Effector CD8-positive, alpha-beta T cell (primary cell): ENCODE measurements around the gene RFX7.

Experiments
- DNase-seq: peaks from one replicate; lab custom pipeline; 2025; lab: John Stamatoyannopoulos, UW

The RFX7 gene

GRCh38 chr15:56126409-56126808 is 117.3 kb downstream of the RFX7 start:
- DNase-seq = no peak

DNA sequence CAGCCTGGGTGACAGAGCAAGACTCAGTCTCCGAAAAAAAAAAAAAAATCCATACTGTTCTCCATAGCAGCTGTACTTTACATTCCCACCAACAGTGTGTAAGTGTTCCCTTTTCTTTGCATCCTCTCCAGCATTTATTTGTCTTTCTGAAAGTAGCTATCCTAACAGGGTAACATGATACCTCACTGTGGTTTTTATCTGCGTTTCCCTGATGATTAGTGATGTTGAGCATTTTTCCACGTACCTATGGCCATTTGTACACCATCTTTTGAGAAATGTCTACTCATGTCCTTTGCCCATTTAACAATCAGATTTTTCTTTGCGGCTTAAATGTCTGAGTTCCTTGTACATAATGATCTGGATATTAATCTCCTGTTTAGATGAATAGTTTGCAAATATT is 119.3 kb downstream of the RFX7 start:
- no peak for DNase-seq

DNA sequence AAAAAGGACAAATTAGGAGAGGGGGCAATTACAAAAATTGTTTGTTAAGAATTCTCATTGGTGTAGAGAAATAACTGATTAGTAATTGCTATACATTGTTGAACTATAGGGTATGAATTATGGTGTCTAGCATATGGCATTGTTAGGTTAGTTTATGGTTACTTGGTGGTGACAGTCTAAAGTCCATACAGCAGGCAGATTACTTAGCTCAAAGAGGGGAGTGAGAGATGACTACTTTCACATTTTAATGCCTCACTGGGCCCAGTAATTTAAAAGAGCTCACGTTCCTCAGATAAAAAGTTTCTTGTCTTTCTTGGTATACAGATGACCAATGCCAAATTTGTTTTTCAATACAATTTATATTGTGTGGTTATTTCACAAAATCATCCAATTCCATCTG is 137.8 kb downstream of the RFX7 start:
- DNase-seq = no peak

DNA sequence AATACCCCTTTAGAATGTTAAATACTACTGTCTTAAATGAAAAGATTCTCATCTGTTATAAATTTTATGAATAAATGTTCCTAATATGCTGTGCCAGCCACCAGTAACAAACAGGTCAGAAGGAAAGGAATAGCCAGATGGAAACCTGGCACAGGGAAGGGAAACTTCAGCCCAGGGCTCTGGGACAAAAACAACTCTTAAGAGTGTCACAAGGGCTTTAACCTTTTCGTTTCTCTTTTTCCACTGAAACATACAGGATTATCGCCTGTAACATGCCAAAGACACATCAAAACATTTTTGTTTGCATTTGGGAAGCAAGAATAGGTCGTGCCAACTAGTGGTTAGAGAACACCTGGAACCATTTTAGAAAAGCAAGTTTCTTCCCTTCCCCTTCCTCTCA is 141.2 kb downstream of the RFX7 start:
- DNase-seq = no peak

DNA sequence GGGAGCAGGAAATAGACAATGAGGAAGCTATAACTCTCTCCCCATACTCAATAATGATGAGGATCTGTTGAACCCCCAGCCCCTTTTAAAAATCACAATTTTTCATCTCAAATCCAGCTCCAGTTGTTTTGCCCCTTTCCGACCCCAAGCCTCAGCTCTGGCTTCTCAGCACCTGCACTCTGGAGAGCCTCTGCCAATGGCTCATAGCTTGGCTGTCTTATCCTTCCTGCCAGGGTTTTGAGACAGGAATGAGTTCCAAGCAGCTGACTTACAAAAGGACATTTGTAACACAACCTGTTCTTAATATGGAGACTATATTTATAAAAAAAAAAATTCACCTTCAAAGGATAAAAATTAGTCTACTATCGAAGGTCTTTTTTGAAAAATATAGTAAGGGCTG is 144.4 kb downstream of the RFX7 start:
- DNase-seq = no peak

DNA sequence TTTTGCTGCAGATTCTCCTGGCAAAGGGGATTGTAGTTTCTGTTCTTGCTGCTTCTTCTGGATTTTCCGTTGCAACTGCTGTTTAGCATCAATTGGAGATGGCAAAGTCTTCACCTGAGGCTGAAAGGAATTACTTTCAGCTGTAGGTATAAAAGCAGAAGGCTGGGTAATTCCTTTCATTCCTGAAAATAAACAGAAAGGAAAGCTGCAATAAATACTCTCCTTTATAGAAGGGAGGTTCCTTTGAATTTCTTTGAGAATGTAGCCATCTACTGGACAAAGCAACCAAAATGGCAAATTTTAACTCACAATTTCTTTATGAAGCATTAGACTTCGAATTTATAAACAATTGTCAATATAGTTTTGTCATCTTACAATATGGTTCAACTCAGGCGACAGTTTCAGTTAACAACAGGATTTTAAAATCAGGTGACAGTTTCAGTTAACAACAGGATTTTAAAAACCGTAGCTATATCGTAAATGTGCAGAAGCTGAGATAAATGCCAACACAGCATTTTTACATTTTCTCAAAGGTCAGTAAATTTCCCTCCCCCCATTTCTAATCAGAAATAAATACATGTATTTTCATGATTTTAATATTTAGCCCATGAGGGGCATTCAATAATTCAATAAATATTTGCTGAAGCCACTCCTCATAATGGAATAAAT is 145.3 kb downstream of the RFX7 start:
- DNase-seq = no peak

GRCh38 chr15:56095406-56095805 is 148.3 kb downstream of the RFX7 start:
- no peak for DNase-seq

- no peak for DNase-seq
Observed at GRCh38 chr15:56094171-56094570, 149.5 kb downstream of the RFX7 start.

GRCh38 chr15:56088389-56088788 is 155.3 kb downstream of the RFX7 start:
- DNase-seq = no peak

DNA sequence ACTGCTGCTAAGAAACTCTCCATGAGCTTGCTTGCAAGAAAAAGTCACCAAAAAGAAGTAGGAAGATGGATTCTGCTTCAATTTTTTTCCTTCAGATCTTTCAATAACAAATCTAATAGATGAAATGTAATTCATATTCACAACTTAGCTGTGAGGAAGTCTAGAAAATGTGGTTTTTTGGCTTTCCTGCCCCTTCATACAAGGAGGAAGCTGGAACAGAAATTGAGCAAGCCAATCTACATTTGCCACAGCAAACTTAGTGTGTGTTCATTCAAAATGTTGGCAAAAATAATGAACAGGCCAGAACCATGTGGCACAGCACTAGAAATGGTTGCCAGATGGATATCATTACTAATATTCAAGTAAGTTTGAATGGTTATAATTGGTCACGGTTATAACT is 157.1 kb downstream of the RFX7 start:
- DNase-seq = no peak

GRCh38 chr15:56082263-56082761 is 161.4 kb downstream of the RFX7 start:
- DNase-seq = no peak

DNA sequence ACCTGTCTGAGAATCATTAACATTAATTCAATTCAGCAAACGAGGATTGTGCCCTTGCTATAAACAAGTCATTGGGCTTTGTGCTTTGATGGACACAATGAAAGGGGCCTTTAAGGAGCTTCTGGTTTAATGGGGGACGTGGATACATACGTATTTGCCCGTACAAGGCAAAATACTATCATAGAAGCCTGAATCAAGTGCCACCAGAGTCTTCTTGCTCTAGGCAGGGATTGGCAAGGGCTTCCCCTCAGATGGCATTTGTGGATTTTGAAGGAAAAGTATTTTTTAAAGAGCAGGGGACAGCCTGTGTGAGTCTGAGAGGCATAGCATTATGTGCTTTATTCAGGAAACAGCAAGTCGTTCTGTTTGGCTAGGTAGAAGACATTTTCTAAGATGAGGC is 166.6 kb downstream of the RFX7 start:
- no peak for DNase-seq

- DNase-seq = no peak
Observed at GRCh38 chr15:56076640-56077039, 167.0 kb downstream of the RFX7 start.

DNA sequence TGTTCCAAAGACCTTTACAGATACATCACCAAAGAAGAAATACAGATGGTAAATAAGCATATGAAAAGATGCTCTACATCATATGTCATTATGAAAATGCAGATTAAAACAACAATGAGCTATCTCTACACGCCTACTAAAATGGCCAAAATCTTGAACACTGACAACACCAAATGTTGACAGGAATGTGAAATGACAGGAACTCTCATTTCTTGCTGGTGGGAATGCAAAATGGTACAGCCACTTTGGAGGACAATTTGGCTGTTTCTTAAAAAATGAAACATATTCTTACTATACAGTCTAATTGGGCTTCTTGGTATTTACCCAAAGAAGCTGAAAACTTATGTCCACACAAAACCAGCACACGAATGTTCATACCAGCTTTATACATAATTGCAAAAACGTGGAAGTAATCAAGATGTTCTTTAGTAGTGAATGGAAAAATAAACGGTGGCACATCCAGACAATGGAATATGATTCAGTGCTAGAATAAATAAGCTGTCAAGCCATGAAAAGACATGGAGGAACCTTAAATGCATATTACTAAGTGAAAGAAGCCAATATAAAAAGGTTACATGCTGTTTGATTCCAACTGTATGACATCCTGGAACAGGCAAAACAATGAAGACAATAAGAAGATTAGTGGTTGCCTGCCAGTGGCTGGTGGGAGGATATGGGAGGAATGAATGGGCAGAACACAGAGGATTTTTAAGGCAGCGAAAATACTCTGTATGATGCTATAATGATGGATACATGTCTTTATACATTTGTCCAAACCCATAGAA is 169.0 kb downstream of the RFX7 start:
- DNase-seq = no peak

- DNase-seq = no peak
Observed at GRCh38 chr15:56064152-56064551, 179.5 kb downstream of the RFX7 start.

DNA sequence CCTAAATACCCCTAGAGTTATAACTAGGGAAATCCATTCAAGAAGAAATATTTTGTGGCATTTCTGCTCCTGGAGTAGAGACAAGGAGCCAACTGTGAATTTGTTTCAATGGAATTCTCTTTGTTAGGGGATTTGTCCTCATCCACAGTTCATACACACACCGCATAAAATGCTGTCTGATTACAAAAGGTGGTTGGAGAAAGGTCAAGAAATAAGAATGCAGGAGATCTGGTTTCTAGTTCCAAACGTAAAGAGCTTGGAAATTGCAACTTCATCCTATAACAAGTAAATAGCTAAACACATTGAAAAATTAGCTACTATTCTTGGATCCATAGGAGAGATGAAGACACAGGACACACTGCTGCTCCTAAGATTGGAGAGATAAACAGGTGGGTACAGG is 184.0 kb downstream of the RFX7 start:
- DNase-seq = no peak

GRCh38 chr15:56058986-56059385 is 184.7 kb downstream of the RFX7 start:
- no peak for DNase-seq

DNA sequence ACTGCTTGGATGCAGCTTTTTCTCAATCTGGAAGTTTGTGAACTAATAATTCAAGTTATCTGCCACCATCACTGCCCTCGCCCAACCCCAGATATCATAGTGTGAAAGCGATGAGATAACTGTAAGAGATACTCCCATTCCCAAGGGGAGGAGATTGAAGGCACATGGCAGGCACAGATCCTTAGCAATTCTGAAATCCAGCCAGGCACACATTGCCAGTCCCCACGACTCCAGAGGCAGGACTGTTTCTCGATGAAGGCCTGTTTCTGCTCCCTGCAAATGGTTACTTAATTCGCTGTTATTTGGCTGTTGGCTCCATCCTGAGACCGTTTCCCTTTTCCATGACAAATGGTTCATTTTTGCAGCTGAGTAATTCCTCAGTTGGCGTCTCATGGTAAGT is 187.1 kb downstream of the RFX7 start:
- no peak for DNase-seq

DNA sequence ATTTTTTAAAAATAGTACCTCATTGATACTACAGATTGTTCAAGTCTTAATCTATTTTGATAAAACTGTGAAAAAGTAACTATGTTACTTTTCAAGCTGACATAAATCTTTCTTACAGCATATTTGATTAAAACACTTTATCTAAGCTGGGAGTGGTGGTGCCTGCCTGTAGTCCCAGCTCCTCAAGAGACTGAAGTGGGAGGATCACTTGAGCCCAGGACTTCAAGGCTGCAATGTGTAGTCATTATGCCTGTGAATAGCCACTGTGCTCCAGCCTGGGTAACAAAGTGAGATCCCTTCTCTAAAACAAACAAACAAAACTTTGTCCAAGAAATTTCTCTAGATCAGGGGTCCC is 190.7 kb downstream of the RFX7 start:
- DNase-seq = no peak

- no peak for DNase-seq
Observed at GRCh38 chr15:56052395-56053045, 191.2 kb downstream of the RFX7 start.

- DNase-seq = no peak
Observed at GRCh38 chr15:56051676-56052075, 192.0 kb downstream of the RFX7 start.

GRCh38 chr15:56049577-56049976 is 194.1 kb downstream of the RFX7 start:
- DNase-seq = no peak

DNA sequence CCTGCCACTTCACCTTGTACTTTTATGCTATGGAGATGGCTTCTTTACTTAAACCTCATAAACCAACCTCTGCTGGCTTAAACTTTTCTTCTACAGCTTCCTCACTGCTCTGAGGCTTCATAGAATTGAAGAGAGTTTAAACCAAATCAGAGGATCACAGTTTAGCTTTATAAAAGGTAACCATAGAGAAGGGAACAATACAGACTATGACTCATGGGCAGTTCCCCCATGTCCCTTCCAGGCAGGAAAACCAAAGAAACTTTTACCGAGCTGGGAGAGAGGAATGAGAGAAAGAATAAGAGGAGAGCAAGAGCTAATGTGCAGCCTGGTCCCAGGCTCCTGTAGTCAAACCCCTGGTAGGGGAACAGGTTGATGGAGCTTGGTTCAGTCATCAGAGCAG is 196.3 kb downstream of the RFX7 start:
- no peak for DNase-seq
